HCT116 (cell line): ENCODE results near the gene KCTD2. TPM values are rescaled to one million over a fixed set of nuclear protein-coding genes. Genes with fewer than 3 reads are reported as not detected.
A peak's percentile ranks its signal among the peaks of the same experiment; 100 is the strongest.
"Not testable (repeated sequence)": the region's sequence is repeated elsewhere in the genome, so short reads cannot be mapped to it uniquely, and the experiment has no call there.

ENCODE experiments used
- ATAC-seq: fragments of 200-7000 bp; cut with Tn5 transposase; 2 replicates; pipeline ENCODE4 v1.9.1; 2020; ENCODE audit warnings: mild to moderate bottlenecking, moderate library complexity
- BruUV-seq: library from RNA; stranded (reverse); fragments of 400-500 nt; replicated peaks from 2 replicates; lab custom pipeline; 2021; lab: Mats Ljungman, UMichigan
- CTCF ChIA-PET: fragments of 300-600 bp; sonication (Branson Sonifier 250); formaldehyde crosslinking; loops from one replicate; lab custom pipeline; 2021; ENCODE audit warnings: antibody characterized with exemption; lab: Charles Lee
- POLR2A ChIA-PET: fragments of 300-600, 350-600 bp; sonication (Branson Sonifier 250); formaldehyde crosslinking; loops from one replicate; lab custom pipeline; 2021; ENCODE audit warnings: antibody characterized with exemption; lab: Charles Lee
- RAD21 ChIA-PET, 2 experiments: fragments of 300-600 bp; sonication (Branson Sonifier 250); formaldehyde crosslinking; loops; one replicate each; lab custom pipeline; 2023; ENCODE audit warnings: low total read pairs in 2 of 2; ENCODE audit not compliant: uncharacterized antibody in 2 of 2, unreplicated experiment in 2 of 2, low non-redundant PET in 1 of 2; lab: Charles Lee
- DNase-seq: peaks from one replicate; pipeline ENCODE4 v3.0.0-alpha.2; 2010; ENCODE audit warnings: low read depth, low spot score
- H2AFZ ChIP-seq: fragments of 200-600 bp; shearing (Covaris generic), sonication (generic); 2 replicates; pipeline ENCODE4 v1.6.1; 2017; ENCODE audit warnings: low read depth, mixed run types, mixed read lengths, antibody characterized with exemption, low read length; ENCODE audit not compliant: poor library complexity, severe bottlenecking
- H3K27ac ChIP-seq: 2 replicates; pipeline ENCODE4 v1.5.1; 2012; ENCODE audit warnings: low read depth, low read length
- H3K27me3 ChIP-seq: fragments of 200-600 bp; sonication (generic); 2 replicates; pipeline ENCODE4 v1.6.1; 2016; ENCODE audit warnings: mixed run types, low read length, mixed read lengths; ENCODE audit not compliant: insufficient read depth
- H3K36me3 ChIP-seq, 2 experiments: fragments of 200-500 bp in 1 of 2; fragments of 200-600 bp in 1 of 2; sonication (Bioruptor generic) in 1 of 2; sonication (generic) in 1 of 2; 2 replicates each; pipeline versions ENCODE4 v1.5.1 to v1.6.1; 2014 to 2016; ENCODE audit warnings: low read length in 2 of 2, inconsistent platforms in 1 of 2, mixed read lengths in 1 of 2, mixed run types in 1 of 2; ENCODE audit not compliant: insufficient read depth in 2 of 2, control insufficient read depth in 1 of 2
- H3K4me1 ChIP-seq, 2 experiments: fragments of 200-600 bp in 1 of 2; sonication (generic) in 1 of 2; 2 replicates each; pipeline versions ENCODE4 v1.5.1 to v1.6.1; 2012 to 2017; ENCODE audit warnings: low read length in 2 of 2, inconsistent platforms in 1 of 2, mild to moderate bottlenecking in 1 of 2, mixed read lengths in 1 of 2, mixed run types in 1 of 2, moderate library complexity in 1 of 2; ENCODE audit not compliant: insufficient read depth in 2 of 2, control insufficient read depth in 1 of 2
- H3K4me2 ChIP-seq: fragments of 200-600 bp; sonication (generic); 2 replicates; pipeline ENCODE4 v1.6.1; 2017; ENCODE audit warnings: mixed run types, low read length, mixed read lengths
- H3K4me3 ChIP-seq, 2 experiments: fragments of 200-600 bp in 1 of 2; sonication (generic) in 1 of 2; replicated peaks in 1 of 2; 2 replicates each; pipeline ENCODE4 v1.5.1; 2011 to 2016; ENCODE audit warnings: low read length in 2 of 2, control low read depth in 1 of 2, low read depth in 1 of 2, mild to moderate bottlenecking in 1 of 2, mixed read lengths in 1 of 2, mixed run types in 1 of 2
- H3K79me2 ChIP-seq: fragments of 200-600 bp; sonication (generic); 2 replicates; pipeline ENCODE4 v1.6.1; 2017; ENCODE audit warnings: mild to moderate bottlenecking, mixed run types, low read length, moderate library complexity, mixed read lengths; ENCODE audit not compliant: insufficient read depth
- H3K9ac ChIP-seq: fragments of 200-600 bp; sonication (generic); 2 replicates; pipeline ENCODE4 v1.6.1; 2016; ENCODE audit warnings: low read length, mixed read lengths
- H3K9me2 ChIP-seq: fragments of 200-600 bp; sonication (generic), shearing (Covaris generic); 2 replicates; pipeline ENCODE4 v1.6.1; 2017; ENCODE audit warnings: mixed run types, mild to moderate bottlenecking, moderate library complexity; ENCODE audit not compliant: insufficient read depth
- H3K9me3 ChIP-seq, 2 experiments: fragments of 200-500 bp in 1 of 2; fragments of 200-600 bp in 1 of 2; sonication (Bioruptor generic) in 1 of 2; sonication (generic) in 1 of 2; 2 replicates each; pipeline ENCODE4 v1.6.1; 2014 to 2017; ENCODE audit warnings: low read length in 2 of 2, mixed read lengths in 2 of 2, inconsistent platforms in 1 of 2, low read depth in 1 of 2, mild to moderate bottlenecking in 1 of 2, mixed run types in 1 of 2, moderate library complexity in 1 of 2; ENCODE audit not compliant: control insufficient read depth in 1 of 2, insufficient read depth in 1 of 2
- H4K20me1 ChIP-seq: fragments of 200-600 bp; sonication (generic), shearing (Covaris generic); 2 replicates; pipeline ENCODE4 v1.6.1; 2017; ENCODE audit warnings: mixed run types, mild to moderate bottlenecking, moderate library complexity; ENCODE audit not compliant: insufficient read depth
- ATF3 ChIP-seq: IDR thresholded peaks from 2 replicates; pipeline ENCODE4 v1.6.1; 2012
- CBX3 ChIP-seq: IDR thresholded peaks from 2 replicates; pipeline ENCODE4 v1.6.1; 2012; ENCODE audit warnings: low read depth
- CEBPB ChIP-seq: IDR thresholded peaks from 2 replicates; pipeline ENCODE4 v1.6.1; 2012; ENCODE audit warnings: low read depth
- REST ChIP-seq: IDR thresholded peaks from 2 replicates; pipeline ENCODE4 v1.6.1; 2012; ENCODE audit warnings: low read depth
- intact Hi-C: fragments of 100-400 bp; cut with micrococcal nuclease; formaldehyde crosslinking; loops from 2 replicates; pipeline ENCODE4 v1.10.0; 2022
- total RNA-seq: library from RNA; stranded (reverse); gene quantifications from one replicate; pipeline ENCODE4 v1.2.1, GENCODE V29; 2021; ENCODE audit not compliant: unreplicated experiment
- TF ChIP-seq, protein P1 (sequence below): IDR thresholded peaks from 2 replicates; pipeline ENCODE4 v1.6.1; 2011; ENCODE audit warnings: mild to moderate bottlenecking, low read length, moderate library complexity; ENCODE audit not compliant: insufficient replicate concordance; ENCODE audit errors: extremely low read depth
- TF ChIP-seq, protein P2 (sequence below): IDR thresholded peaks from 2 replicates; pipeline ENCODE4 v1.6.1; 2012

KCTD2 gene
- total RNA-seq, 1 experiment from 2014 or later: 23.3 TPM

DNA sequence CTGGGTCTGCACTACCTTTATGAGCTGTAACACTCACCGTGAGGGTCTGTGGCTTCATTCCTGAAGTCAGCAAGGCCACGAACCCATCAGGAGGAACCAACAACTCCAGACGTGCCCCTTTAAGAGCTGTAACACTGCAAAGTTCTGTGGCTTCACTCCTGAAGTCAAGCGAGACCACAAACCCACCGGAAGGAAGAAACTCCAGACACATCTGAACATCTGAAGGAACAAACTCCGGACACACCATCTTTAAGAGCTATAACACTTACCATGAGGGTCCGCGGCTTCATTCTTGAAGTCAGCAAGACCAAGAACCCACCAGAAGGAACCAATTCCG lies 21.7 kb upstream of the KCTD2 start:
- peaks cover 7 to 23% of the 10 kb centered on the region in 2 experiments; a peak in 3 of 4 replicates for H3K36me3 ChIP-seq
- H3K9me3 ChIP-seq: peaks cover 10 to 11% of the 10 kb centered on the region in 2 experiments; a peak in 2 of 4 replicates
- H3K9ac ChIP-seq, BruUV-seq, DNase-seq, H2AFZ ChIP-seq, H3K4me1 ChIP-seq, ATAC-seq, H3K27me3 ChIP-seq, intact Hi-C loops, RAD21 ChIA-PET, H3K79me2 ChIP-seq, H3K4me2 ChIP-seq, H3K9me2 ChIP-seq, H3K27ac ChIP-seq, H4K20me1 ChIP-seq, H3K4me3 ChIP-seq: not testable (repeated sequence)
- POLR2A ChIA-PET: interaction anchor here (1.1 to 1.4 kb wide), 2 partner anchors 9 to 12 kb away, joined by 4 to 5 read pairs; partner anchors contain the start of gene MRPL58
- CTCF ChIA-PET: interaction anchor here (2.5 kb wide), 1 partner anchor 13 kb away, joined by 9 read pairs; the partner anchor contains the start of gene MRPL58

DNA sequence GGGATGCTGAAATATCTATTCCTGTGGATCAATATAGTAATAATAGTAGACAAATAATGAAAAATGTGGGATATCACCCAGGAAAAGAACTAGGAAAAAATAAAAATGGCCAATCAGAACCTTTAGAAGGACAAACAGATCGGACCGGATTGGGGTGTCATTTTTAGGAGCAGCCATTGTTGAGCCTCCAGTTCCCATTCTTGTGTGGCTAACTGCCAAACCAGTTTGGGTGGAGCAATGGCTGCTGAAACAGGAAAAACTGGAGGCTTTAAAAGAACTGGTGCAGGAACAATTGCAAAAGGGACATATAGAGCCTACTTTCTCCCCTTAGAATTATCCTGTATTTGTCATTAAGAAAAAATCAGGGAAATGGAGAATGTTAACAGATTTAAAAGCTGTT lies 20.4 kb upstream of the KCTD2 start:
- H3K79me2 ChIP-seq, H3K27me3 ChIP-seq, H4K20me1 ChIP-seq, CTCF ChIA-PET, H2AFZ ChIP-seq, BruUV-seq, H3K4me2 ChIP-seq, H3K4me3 ChIP-seq, RAD21 ChIA-PET, H3K4me1 ChIP-seq, DNase-seq, H3K9ac ChIP-seq, intact Hi-C loops, H3K27ac ChIP-seq, ATAC-seq, POLR2A ChIA-PET, H3K9me2 ChIP-seq: not testable (repeated sequence)
- H3K9me3 ChIP-seq: peaks cover 11 to 18% of the 10 kb centered on the region in 2 experiments; a peak in 2 of 4 replicates
- H3K36me3 ChIP-seq: peaks cover under 1 to 10% of the 10 kb centered on the region in 2 experiments; a peak in 2 of 4 replicates

DNA sequence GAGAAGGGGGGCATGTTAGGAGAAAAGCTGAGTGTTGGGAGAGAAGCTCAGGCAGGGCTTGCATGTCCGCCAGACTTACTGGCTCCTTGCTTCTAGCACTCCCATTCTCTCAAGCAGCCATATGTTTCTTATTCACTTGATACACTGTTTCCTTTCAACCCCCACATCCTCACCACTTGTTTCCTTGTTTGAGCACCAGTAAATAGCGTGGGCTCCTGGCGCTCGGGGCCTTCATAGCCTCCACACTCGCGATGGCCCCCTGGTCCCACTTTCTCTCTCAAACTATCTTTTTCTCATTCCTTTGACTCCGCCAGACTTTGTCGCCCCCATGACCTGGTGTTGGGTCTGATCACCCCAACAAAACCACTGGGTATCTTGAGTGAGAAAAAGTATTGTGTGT lies 16.9 kb upstream of the KCTD2 start:
- BruUV-seq: no TSS peak
- RAD21 ChIA-PET: no interaction called here
- no peaks in the 10 kb centered on the region for H3K27me3 ChIP-seq
- DNase-seq (no peak), ATAC-seq (no peak)
- no peak overlapping the region for H3K9ac ChIP-seq
- H3K27ac ChIP-seq: no peak overlapping the region
- POLR2A ChIA-PET: no interaction called here
- H3K4me3 ChIP-seq: no peak overlapping the region
- CTCF ChIA-PET: no interaction called here
- H3K4me1 ChIP-seq: peaks cover 20 to 32% of the 10 kb centered on the region in 2 experiments
- no peaks in the 10 kb centered on the region for H3K79me2 ChIP-seq
- no peak overlapping the region for H3K4me2 ChIP-seq
- H3K9me3 ChIP-seq: peaks cover 11 to 18% of the 10 kb centered on the region in 2 experiments; a peak in 2 of 4 replicates
- intact Hi-C loops: loop anchor here (5.0 kb wide), 2 partner anchors 68 to 158 kb away; partner anchors contain the start of gene FDXR
- no peaks in the 10 kb centered on the region for H4K20me1 ChIP-seq
- no peaks in the 10 kb centered on the region for H3K9me2 ChIP-seq
- H2AFZ ChIP-seq: no peak overlapping the region
- no peaks in the 10 kb centered on the region for H3K36me3 ChIP-seq
- TF ChIP-seq REST (no peak), CEBPB (no peak), ATF3 (no peak), CBX3 (peak; percentile 70)
- TF ChIP-seq, protein P1, sequence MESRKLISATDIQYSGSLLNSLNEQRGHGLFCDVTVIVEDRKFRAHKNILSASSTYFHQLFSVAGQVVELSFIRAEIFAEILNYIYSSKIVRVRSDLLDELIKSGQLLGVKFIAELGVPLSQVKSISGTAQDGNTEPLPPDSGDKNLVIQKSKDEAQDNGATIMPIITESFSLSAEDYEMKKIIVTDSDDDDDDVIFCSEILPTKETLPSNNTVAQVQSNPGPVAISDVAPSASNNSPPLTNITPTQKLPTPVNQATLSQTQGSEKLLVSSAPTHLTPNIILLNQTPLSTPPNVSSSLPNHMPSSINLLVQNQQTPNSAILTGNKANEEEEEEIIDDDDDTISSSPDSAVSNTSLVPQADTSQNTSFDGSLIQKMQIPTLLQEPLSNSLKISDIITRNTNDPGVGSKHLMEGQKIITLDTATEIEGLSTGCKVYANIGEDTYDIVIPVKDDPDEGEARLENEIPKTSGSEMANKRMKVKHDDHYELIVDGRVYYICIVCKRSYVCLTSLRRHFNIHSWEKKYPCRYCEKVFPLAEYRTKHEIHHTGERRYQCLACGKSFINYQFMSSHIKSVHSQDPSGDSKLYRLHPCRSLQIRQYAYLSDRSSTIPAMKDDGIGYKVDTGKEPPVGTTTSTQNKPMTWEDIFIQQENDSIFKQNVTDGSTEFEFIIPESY: no peak
- TF ChIP-seq, protein P2, sequence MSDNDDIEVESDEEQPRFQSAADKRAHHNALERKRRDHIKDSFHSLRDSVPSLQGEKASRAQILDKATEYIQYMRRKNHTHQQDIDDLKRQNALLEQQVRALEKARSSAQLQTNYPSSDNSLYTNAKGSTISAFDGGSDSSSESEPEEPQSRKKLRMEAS: no peak
